NCI-H2081 (cell line): Measurements from ENCODE around the gene TMOD3.

Experiments
- DNase-seq, 2 experiments: peaks; one replicate each; lab custom pipeline; 2025; lab: John Stamatoyannopoulos, UW

TMOD3 gene

GRCh38 chr15:51828621-51829375 lies 655 bp upstream of the TMOD3 start:
- no peak for DNase-seq

DNA sequence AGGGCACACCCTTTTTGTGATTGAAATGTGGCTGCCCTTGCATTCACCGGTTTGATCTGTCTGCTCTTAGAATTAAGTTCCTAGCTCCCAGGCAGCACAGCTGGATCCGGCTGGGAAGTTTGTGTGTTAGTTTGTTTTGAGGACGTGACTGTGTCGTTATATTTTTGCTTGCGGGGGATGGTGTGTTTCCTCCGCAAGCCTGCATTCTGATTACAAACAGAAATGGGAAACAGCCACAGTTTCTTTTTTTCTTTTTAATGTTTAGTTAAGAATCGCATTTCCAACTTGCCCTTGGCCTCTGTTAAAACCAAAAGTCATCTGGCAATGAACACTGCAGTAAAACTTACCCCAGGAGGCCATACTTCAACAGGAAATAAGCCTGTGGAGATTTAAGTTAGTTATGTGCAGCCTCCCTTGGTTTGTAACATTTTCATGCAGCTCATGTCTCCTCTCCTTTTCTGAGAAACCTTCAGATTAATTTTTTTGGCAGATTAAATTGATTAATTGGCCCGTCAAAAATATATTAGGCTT lies 888 bp downstream of the TMOD3 start:
- DNase-seq = no peak

DNA sequence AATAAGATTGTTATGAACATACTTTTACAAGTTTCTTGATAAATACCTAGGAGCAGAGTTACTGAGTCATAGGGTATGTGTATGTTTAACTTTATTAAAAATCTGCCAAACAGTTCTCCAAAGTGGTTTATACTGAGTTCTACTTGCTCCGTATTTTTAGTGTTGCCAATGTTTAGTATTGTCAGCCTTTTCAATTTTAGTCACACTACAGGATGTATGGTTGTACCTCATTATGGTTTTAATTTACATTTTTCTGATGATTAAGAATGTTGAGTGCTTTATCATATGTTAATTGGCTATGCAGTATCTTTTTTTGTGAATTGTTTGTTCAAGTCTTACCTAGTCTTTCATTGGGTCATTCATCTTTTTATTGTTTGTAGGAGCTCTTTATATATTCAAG lies 4.3 kb downstream of the TMOD3 start:
- no peak for DNase-seq

- DNase-seq = no peak
These were observed 8.4 kb downstream of the TMOD3 start for GRCh38 chr15:51837792-51838251.

DNA sequence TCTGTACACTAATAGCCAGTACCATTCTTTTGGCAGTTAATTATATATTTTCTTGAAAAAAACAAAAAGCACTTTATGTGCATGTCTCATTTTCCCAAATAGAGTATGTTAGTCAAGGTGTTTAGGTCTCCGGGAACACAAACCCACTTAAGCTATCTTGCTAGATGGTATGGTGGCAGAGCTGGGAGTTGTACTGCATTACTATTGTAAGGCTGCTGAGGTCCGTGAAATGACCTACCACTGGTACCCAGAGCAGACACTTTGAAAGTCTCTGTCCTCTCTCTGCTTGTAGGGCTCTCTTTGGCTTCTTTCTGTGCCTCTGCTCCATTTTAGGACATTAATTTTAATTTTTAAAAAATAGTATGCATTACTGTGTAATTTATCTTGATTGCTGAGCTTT lies 8.8 kb downstream of the TMOD3 start:
- DNase-seq = no peak

DNA sequence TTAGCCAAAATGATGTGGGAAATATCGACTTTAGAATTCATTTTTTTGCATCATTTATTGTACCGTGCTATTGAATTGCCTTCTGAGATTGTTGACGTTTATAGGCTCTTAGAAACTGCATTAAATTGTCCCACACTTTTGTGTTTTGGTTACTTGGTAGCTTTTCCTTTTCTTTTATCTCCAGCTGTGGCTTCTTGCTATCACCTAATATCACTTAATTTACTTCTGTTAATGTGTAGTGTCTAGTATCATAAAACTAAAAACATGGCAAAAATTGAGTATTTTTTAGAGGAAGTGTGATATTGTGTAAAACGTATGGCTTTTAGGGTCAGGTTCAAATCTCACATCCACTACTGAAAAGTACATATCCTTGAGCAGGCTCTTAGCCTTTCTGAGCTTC lies 11.2 kb downstream of the TMOD3 start:
- no peak for DNase-seq

GRCh38 chr15:51841406-51842040 lies 12.1 kb downstream of the TMOD3 start:
- DNase-seq = no peak

DNA sequence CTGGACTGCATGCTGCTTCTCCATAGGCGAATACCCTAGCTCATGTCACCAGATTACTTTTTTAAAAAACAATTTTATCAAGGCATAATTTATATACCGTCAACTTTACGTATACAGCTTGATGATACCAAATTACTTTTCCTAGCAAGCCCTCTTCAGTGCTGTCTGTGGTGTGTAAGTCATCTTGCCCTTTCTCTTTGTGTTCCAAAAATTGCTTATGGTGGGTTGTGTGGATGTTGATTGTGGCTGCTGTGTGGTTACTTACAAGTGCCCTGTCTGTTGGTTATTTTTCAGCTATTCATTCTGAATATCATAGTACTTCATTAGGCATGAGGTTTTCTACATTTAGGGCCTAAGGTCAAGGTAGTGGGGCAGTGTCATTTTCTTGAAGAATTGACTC lies 12.8 kb downstream of the TMOD3 start:
- no peak for DNase-seq

DNA sequence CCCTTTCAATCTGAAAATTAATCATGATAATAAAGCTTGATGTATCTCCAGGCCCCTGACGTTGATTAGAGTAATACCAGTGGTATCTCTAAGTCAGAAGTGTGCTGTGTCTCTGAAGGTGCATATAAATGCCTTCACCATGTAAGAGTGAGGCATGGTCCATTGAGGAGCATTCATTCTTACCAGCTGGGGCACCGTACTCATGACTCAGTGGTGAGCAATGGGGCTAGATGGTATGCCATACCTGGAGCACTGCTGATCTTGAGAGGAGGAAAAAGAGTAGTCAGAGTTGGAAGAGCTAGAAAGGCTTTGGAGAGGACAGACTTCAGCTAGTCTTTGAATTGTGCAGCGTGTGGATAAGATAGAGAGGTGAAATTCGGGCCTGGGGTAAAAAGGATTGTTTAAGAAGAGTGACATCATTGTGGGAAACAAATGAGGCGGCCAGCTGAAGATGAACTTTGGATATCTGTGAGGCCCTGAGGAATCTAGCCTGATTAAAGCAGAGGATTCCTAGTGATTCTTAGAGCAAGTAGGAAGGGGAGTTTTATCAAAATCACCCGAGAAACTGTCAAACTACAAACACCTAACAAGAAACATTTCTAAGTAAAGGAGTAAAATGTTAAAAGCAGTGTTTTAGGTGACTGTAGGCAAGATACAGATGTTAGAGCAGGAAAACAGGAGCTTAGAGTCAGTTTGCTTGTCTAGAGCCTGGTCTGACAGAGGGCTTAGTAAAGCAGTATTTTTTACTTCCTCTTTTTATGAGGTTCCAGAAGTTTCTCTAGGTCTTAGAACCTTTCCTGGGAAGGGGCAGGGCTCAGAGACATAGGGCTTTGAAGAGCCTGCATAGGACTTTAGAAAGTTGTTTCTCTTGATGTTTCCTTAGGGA lies 13.6 kb downstream of the TMOD3 start:
- no peak for DNase-seq

DNA sequence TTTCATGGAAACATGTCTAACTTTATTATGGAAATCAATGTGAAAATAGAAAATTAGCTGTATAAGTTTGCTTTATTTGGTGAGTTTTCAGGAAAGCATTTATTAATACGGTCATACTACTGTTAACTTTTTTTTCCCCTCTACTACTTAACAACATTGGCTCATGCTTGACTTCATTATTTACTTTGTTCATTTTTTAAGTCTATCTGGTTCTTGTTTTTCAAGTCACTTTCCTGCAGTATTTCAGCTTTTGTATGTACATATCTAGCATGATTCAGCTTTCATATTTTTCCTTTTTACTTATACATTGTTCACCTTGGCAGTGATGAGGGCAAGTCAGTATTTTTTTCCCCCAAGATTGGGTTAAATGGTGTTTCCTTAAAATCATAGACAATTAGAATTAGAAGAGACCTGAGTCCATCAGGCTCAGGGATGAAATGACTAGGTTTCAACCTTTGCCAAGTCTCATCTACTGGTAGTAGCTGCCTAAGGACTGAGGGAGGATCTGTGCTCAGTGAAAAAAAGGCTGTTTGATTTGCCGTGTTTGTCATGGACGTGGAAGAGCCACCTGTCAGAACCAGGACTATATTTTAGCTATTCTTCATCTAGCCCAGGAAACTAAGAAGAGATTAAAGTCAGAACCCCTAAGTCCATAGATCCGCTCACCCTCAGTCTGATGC lies 15.4 kb downstream of the TMOD3 start:
- no peak for DNase-seq

DNA sequence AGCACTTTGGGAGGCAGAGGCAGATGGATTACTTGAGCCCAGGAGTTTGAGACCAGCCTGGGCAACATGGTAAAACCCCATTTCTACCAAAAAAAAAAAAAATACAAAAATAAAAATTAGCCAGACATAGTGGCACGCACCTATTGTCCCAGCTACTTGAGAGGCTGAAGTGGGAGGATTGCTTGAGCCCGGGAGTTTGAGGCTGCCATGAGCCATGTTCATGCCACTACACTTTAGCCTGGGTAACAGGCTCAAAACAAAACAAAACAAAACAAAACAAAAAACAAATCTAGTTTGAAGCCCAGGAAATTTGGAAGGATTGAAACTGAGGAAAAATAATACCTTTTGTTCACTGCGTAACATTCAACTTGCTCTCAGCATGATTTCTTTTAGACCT lies 16.6 kb downstream of the TMOD3 start:
- no peak for DNase-seq

DNA sequence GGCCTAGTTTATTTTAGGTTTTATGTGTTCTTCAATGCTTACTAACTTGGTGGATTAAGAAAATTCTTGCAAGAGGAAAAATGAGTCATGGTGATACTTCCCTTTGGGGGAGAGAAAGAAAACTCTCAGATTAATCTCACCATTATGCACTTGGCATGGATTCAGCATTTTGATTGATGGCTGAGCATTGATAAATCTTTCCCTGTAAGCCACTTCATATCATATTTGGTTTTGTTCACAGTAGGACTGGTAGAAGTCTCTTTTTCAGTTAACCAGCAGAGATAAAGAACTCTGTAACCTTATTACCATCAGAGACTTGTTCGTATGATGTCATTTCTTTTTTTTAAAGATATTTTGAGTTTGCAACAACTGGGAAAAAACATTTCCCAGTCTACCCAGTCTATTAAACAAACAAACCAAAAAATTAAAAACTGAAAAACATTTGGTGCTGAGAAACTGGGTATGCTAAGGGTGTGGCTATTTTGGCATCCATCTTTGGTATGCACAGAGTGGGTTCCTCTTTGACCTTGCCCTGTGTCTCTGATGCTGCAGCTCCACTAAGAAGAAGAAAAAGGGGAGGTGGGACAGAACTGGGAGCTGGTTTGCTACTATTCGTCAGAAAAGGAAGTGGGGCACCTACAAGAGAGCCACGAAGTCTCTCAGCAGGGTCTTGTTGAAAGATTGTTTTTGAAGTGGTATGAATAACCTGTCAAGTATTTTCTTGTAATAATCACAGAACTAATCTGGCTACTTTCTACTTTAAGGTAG lies 17.2 kb downstream of the TMOD3 start:
- DNase-seq = no peak

- DNase-seq = no peak
These were observed 19.4 kb downstream of the TMOD3 start for GRCh38 chr15:51848811-51849210.

- DNase-seq = no peak
These were observed 20.4 kb downstream of the TMOD3 start for GRCh38 chr15:51849860-51850259.

GRCh38 chr15:51853998-51854397 lies 24.5 kb downstream of the TMOD3 start:
- no peak for DNase-seq

DNA sequence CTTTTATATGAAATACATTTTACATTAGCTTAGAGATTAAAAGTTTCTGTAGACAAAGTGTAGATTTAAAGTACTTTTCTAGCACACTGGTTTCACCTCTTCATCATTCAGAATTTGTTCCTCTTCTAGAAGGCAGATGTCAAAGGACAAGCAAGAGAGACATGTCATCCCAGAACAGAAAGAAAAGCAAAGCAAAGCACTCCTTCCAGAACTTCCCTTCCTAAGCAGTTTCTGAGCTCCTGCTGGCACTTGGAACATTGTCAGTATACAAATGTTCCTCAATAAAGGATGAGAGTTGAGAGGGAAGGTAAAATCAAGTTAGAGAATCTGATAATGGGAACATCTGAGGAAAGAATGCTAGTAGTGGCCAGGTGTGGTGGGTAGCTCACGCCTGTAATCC lies 26.2 kb downstream of the TMOD3 start:
- DNase-seq = no peak

- no peak for DNase-seq
These were observed 27.4 kb downstream of the TMOD3 start for GRCh38 chr15:51856714-51857380.

DNA sequence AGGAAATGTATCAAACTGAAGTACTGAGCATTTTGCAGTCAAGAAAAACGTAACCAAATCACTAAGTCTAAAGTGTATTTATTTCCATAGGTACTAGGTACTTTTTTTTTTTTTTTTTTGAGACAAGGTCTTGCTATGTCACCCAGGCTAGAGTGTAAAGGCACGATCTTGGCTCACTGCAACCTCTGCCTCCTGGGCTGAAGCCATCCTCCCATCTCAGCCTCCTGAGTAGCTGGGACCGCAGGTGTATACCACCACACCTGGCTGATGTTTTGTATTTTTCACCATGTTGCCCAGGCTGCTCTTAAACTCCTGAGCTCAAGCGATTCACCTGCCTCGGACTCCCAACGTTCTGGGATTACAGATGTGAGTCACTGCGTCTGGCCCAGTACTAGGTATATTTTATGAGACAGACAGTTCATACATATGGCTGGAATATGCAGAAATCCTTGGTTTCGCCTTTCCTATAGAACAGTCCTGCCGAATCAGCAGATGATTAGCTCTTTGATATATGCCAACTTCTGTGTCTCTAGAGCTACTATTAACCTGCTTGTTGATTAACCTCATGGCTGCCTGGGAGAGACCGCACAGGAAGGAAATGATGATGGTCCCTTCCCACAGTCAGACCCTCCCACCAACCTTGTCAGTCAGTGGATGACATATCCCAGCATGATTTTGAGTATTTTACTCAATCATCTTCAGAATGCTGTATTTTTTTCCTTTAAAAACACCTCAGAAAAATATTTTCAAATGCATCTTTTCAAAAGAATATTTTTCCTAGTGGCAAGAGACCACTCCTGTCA lies 32.3 kb downstream of the TMOD3 start:
- DNase-seq = no peak

DNA sequence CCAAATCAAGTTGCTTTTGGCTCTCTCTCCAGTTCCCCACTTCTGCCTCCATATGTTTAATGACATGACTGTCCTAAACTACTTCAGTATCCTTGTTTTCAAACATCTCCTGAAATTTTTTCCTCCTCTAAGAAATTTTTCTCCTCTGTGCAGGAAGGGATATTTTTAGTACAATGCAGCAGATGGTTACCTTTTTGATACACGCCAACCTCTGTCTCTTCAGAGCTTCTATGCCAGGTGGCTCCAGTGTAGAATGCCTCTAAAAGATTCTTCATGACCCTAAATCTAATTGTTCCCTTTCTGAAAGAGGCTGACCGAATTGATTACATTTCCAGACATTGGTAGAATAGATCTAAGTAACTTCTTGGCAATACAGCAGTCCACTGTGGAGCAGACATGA lies 33.7 kb downstream of the TMOD3 start:
- no peak for DNase-seq
